Prostate gland (tissue), 2 donors: Measurements from ENCODE around the gene STBD1. TPM values are rescaled to one million over a fixed set of nuclear protein-coding genes. Genes with fewer than 3 reads are reported as not detected.

Experiments
- DNase-seq: peaks from one replicate; pipeline ENCODE4 v3.0.0-alpha.2; 2019; ENCODE audit warnings: low spot score
- H3K27ac ChIP-seq, 2 donors: fragments of 200-600 bp; sonication (generic); 2 replicates each; pipeline ENCODE4 v1.5.1; 2017 to 2019
- H3K27me3 ChIP-seq: fragments of 200-600 bp; sonication (generic); replicated peaks from 2 replicates; pipeline ENCODE4 v1.5.1; 2019; ENCODE audit not compliant: insufficient read depth
- H3K36me3 ChIP-seq, 2 donors: fragments of 200-600 bp; sonication (generic); 1 replicate in 1 of 2; 2 replicates in 1 of 2; pipeline versions ENCODE4 v1.5.1 to v1.8.1; 2017 to 2019
- H3K4me1 ChIP-seq: fragments of 200-600 bp; sonication (generic); replicated peaks from 2 replicates; pipeline ENCODE4 v1.5.1; 2019
- H3K4me3 ChIP-seq, 2 donors: fragments of 200-600 bp; sonication (generic); 2 replicates each; pipeline ENCODE4 v1.5.1; 2017 to 2019
- H3K9me3 ChIP-seq: fragments of 200-600 bp; sonication (generic); 2 replicates; pipeline ENCODE4 v1.5.1; 2017
- CTCF ChIP-seq, 4 experiments: fragments of 200-600 bp in 2 of 4; fragments of 450-650 bp in 2 of 4; sonication (generic) in 2 of 4; IDR thresholded peaks; 1 replicate in 3 of 4; 2 replicates in 1 of 4; pipeline ENCODE4 v1.5.1; 2016 to 2019; ENCODE audit warnings: antibody characterized with exemption in 4 of 4, mild to moderate bottlenecking in 2 of 4, moderate library complexity in 2 of 4
- POLR2A ChIP-seq: fragments of 450-650 bp; IDR thresholded peaks from one replicate; pipeline ENCODE4 v1.6.1; 2016; ENCODE audit warnings: antibody characterized with exemption, mild to moderate bottlenecking
- POLR2AphosphoS5 ChIP-seq: sonication (generic); formaldehyde crosslinking; IDR thresholded peaks from one replicate; pipeline ENCODE4 v1.6.1; 2017; ENCODE audit warnings: antibody characterized with exemption
- WGBS: methylation state at CpG from one replicate; pipeline ENCODE4 v1.1.5; 2018; 5-methylcytosine and 5-hydroxymethylcytosine counted together
- intact Hi-C: fragments of 100-400 bp; cut with DNase I; formaldehyde crosslinking; loops from one replicate; pipeline ENCODE4 v1.14.2; 2022
- total RNA-seq, 2 donors: library from RNA; depleted of rRNA; stranded (reverse); fragments of >200 nt; gene quantifications; one replicate each; pipeline ENCODE4 v1.1.0, GENCODE V29; 2016

Gene STBD1
- total RNA-seq, 2 donors from 2014 or later = 2.4 to 7.1 TPM

- Histone ChIP-seq H3K27me3 (no peaks in the 10 kb centered on the region), H3K36me3 (no peaks in the 10 kb centered on the region), H3K4me1 (no peaks in the 10 kb centered on the region), H3K9me3 (no peaks in the 10 kb centered on the region), H3K27ac (peak overlapping the region in 1 of 2 donors; percentile 5), H3K4me3 (no peak overlapping the region)
- intact Hi-C loops = no loop called here
- WGBS = 91% methylated on average over 6 of the region's 6 CpGs
- no peak for DNase-seq
- TF ChIP-seq POLR2A = no peak
- no peak for TF ChIP-seq CTCF (IDR thresholded peaks at IDR 0.05)
- TF ChIP-seq POLR2AphosphoS5 = no peak
These were observed 35.3 kb upstream of the STBD1 start for GRCh38 chr4:76271248-76271647.

DNA sequence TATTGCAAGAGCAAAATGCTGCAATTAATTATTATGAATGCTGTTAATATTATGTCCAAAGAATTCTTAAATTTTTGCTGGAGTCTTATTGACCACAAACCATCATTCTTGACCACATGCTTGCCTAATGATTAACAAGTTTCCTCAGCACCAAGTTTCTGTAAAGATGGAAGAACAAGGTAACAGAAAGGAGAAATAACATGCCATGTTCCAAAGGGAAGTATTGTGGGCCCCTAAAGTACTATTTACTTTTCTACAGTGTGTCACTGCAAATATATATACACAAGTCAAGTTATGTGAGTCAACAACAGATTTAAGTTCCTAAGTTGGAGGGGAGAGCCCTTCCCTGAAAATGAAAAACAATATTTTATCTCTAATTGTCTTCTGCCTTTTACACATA, 34.5 kb upstream of the STBD1 start:
- H3K27me3 ChIP-seq = no peaks in the 10 kb centered on the region
- H3K36me3 ChIP-seq = no peaks in the 10 kb centered on the region
- no peak overlapping the region for H3K4me3 ChIP-seq
- H3K27ac ChIP-seq = no peak overlapping the region
- TF ChIP-seq CTCF (IDR thresholded peaks at IDR 0.05) = no peak
- TF ChIP-seq POLR2A = no peak
- TF ChIP-seq POLR2AphosphoS5 = no peak
- no peaks in the 10 kb centered on the region for H3K9me3 ChIP-seq
- intact Hi-C loops = no loop called here
- no peak for DNase-seq
- no peaks in the 10 kb centered on the region for H3K4me1 ChIP-seq

- intact Hi-C loops = no loop called here
- Histone ChIP-seq H3K9me3 (no peaks in the 10 kb centered on the region), H3K27me3 (no peaks in the 10 kb centered on the region), H3K36me3 (no peaks in the 10 kb centered on the region), H3K4me1 (no peaks in the 10 kb centered on the region), H3K4me3 (no peak overlapping the region), H3K27ac (no peak overlapping the region)
- 0% methylated on average over 1 of the region's 1 CpG for WGBS
- TF ChIP-seq POLR2A (no peak), CTCF (IDR thresholded peaks at IDR 0.05) (no peak), POLR2AphosphoS5 (no peak)
- DNase-seq = no peak
These were observed 34.0 kb upstream of the STBD1 start for GRCh38 chr4:76272582-76272981.

DNA sequence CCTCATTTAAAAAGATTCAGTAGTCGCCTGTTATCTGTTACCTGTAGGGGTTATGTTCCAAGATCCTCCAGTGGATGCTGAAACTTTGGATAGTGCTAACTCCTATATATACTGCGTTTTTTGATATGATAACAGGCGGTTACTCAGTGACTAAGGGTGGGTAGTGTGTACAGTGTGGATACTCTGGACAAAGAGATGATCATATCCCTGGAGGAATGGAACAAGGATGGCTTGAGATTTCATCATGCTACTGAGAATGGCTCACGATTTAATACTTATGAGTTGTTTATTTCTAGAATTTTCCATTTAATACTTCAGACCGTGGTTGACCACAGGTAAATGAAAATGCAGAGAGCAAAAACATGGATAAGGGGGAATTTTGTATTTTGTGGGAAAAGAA, 33.5 kb upstream of the STBD1 start:
- Histone ChIP-seq H3K4me3 (no peak overlapping the region), H3K27ac (no peak overlapping the region), H3K36me3 (no peaks in the 10 kb centered on the region), H3K27me3 (no peaks in the 10 kb centered on the region), H3K9me3 (no peaks in the 10 kb centered on the region), H3K4me1 (no peaks in the 10 kb centered on the region)
- 75% methylated on average over 5 of the region's 5 CpGs for WGBS
- TF ChIP-seq POLR2AphosphoS5 (no peak), POLR2A (no peak), CTCF (IDR thresholded peaks at IDR 0.05) (no peak)
- intact Hi-C loops = no loop called here
- DNase-seq = no peak

DNA sequence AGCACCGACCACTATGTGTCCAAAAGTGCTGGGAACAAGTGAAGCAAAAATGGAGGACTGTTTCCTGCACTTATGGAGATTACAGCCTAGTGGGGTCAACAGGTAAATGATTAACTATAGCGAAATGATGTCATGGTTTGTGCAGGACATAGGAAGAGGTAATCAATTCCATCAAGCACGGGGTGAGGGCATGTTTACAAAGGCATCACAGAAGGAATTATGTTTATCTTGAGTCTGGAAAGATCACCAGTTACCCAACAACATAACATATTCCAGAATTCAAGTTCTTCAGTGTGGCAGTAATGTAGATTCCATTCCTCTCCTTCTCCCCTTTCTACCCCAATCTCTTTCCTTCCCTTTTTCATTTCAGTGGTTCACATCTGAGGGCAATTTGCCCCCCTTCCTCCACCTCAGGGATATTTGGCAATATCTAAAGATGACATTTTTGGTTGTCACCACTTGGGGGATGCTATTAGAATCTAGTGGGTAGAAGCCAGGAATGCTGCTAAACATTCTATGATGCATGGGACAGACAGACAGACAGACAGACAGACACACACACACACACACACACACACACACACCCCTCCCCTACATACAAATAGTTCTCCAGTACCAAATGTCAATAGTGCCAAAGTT, 30.9 kb upstream of the STBD1 start:
- H3K27me3 ChIP-seq = no peaks in the 10 kb centered on the region
- no peaks in the 10 kb centered on the region for H3K36me3 ChIP-seq
- TF ChIP-seq CTCF (IDR thresholded peaks at IDR 0.05) = no peak
- no peak for TF ChIP-seq POLR2A
- no peak for DNase-seq
- no peak overlapping the region for H3K27ac ChIP-seq
- H3K4me1 ChIP-seq = no peaks in the 10 kb centered on the region
- no peak overlapping the region for H3K4me3 ChIP-seq
- intact Hi-C loops = no loop called here
- WGBS = 79% methylated on average over 3 of the region's 3 CpGs
- no peaks in the 10 kb centered on the region for H3K9me3 ChIP-seq
